ENCODE results near the gene NEK2.
A peak's percentile ranks its signal among the peaks of the same experiment; 100 is the strongest.
"Not testable (repeated sequence)": the region's sequence is repeated elsewhere in the genome, so short reads cannot be mapped to it uniquely, and the experiment has no call there.

Gene NEK2
- total RNA-seq = 0.62 to 2.0 (median 1.5) reads per million in 4 experiments

GRCh38 chr1:211675230-211676105, at the start of gene NEK2:
Gene NEK2 (minus strand): TSS chr1:211675621. CDS start chr1:211675479, 142 bp downstream.
- peak; percentile 76 for DNase-seq

- no peak for DNase-seq
These were observed 49.3 kb upstream of the NEK2 start for GRCh38 chr1:211724687-211725196.

GRCh38 chr1:211723273-211723672, 47.9 kb upstream of the NEK2 start:
- DNase-seq = no peak

GRCh38 chr1:211722277-211723175, 47.1 kb upstream of the NEK2 start:
- no peak for DNase-seq

- DNase-seq = not testable (repeated sequence)
These were observed 41.1 kb upstream of the NEK2 start for GRCh38 chr1:211716555-211716954.

GRCh38 chr1:211715971-211716370, 40.5 kb upstream of the NEK2 start:
- no peak for DNase-seq

- no peak for DNase-seq
These were observed 38.7 kb upstream of the NEK2 start for GRCh38 chr1:211714154-211714553.

- DNase-seq = no peak
These were observed 37.8 kb upstream of the NEK2 start for GRCh38 chr1:211713231-211713630.

GRCh38 chr1:211711315-211711705, 35.9 kb upstream of the NEK2 start:
- no peak for DNase-seq

- no peak for DNase-seq
These were observed 35.3 kb upstream of the NEK2 start for GRCh38 chr1:211710566-211711314.

GRCh38 chr1:211708926-211709325, 33.5 kb upstream of the NEK2 start:
- no peak for DNase-seq

- no peak for DNase-seq
These were observed 32.6 kb upstream of the NEK2 start for GRCh38 chr1:211708006-211708405.

GRCh38 chr1:211705467-211706091, 30.2 kb upstream of the NEK2 start:
- no peak for DNase-seq

- no peak for DNase-seq
These were observed 29.1 kb upstream of the NEK2 start for GRCh38 chr1:211704543-211704942.

GRCh38 chr1:211703812-211704537, 28.6 kb upstream of the NEK2 start:
- DNase-seq = no peak

GRCh38 chr1:211701733-211702132, 26.3 kb upstream of the NEK2 start:
- DNase-seq = no peak

GRCh38 chr1:211699059-211699458, 23.6 kb upstream of the NEK2 start:
- no peak for DNase-seq

- DNase-seq = peak; percentile 71
These were observed 23.0 kb upstream of the NEK2 start for GRCh38 chr1:211698161-211699026.

- DNase-seq = no peak
These were observed 21.9 kb upstream of the NEK2 start for GRCh38 chr1:211697356-211697755.

GRCh38 chr1:211695135-211695816, 19.9 kb upstream of the NEK2 start:
- DNase-seq = no peak
